Hindlimb muscle (tissue), 1 donor: ENCODE results near the gene MSI2. TPM values are rescaled to one million over a fixed set of nuclear protein-coding genes. Genes with fewer than 3 reads are reported as not detected.

Experiments used
- DNase-seq: peaks from one replicate; pipeline ENCODE4 v3.0.0-alpha.2; 2013
- polyA plus RNA-seq: library from polyadenylated mRNA; unstranded; fragments of 120-200 nt; gene quantifications from one replicate; pipeline ENCODE4 v1.2.1, GENCODE V29; 2013; ENCODE audit not compliant: insufficient read length

MSI2 gene
- polyA plus RNA-seq, 1 donor = 33.6 TPM

- no peak for DNase-seq
These were observed 187.5 kb downstream of the MSI2 start for GRCh38 chr17:57443781-57444180.

- no peak for DNase-seq
These were observed 188.5 kb downstream of the MSI2 start for GRCh38 chr17:57444682-57445450.

- DNase-seq = no peak
These were observed 189.6 kb downstream of the MSI2 start for GRCh38 chr17:57445772-57446472.

GRCh38 chr17:57447357-57447989 is 191.2 kb downstream of the MSI2 start:
- no peak for DNase-seq

GRCh38 chr17:57447990-57448758 is 191.9 kb downstream of the MSI2 start:
- no peak for DNase-seq

- DNase-seq = no peak
These were observed 192.5 kb downstream of the MSI2 start for GRCh38 chr17:57448759-57449283.

GRCh38 chr17:57451191-57451590 is 194.9 kb downstream of the MSI2 start:
- no peak for DNase-seq

- DNase-seq = no peak
These were observed 195.3 kb downstream of the MSI2 start for GRCh38 chr17:57451643-57452042.

GRCh38 chr17:57453841-57454425 is 197.6 kb downstream of the MSI2 start:
- DNase-seq = no peak

- no peak for DNase-seq
These were observed 198.4 kb downstream of the MSI2 start for GRCh38 chr17:57454729-57455062.

- DNase-seq = no peak
These were observed 199.0 kb downstream of the MSI2 start for GRCh38 chr17:57455063-57455914.

- no peak for DNase-seq
These were observed 200.3 kb downstream of the MSI2 start for GRCh38 chr17:57456622-57457021.

GRCh38 chr17:57457188-57457587 is 200.9 kb downstream of the MSI2 start:
- DNase-seq = no peak

GRCh38 chr17:57458718-57459285 is 202.5 kb downstream of the MSI2 start:
- DNase-seq = no peak

GRCh38 chr17:57459286-57459915 is 203.1 kb downstream of the MSI2 start:
- no peak for DNase-seq

- DNase-seq = no peak
These were observed 204.8 kb downstream of the MSI2 start for GRCh38 chr17:57461082-57461481.

- no peak for DNase-seq
These were observed 205.8 kb downstream of the MSI2 start for GRCh38 chr17:57462007-57462579.

GRCh38 chr17:57463103-57463885 is 207.0 kb downstream of the MSI2 start:
- no peak for DNase-seq

GRCh38 chr17:57464191-57464864 is 208.0 kb downstream of the MSI2 start:
- DNase-seq = no peak
